ENCODE data around the gene THOC6. TPM values are rescaled to one million over a fixed set of nuclear protein-coding genes. Genes with fewer than 3 reads are reported as not detected.

THOC6 gene
- total RNA-seq, 1 donor, result 23.5 TPM

GRCh38 chr16:3000540-3000939 is 23.3 kb upstream of the THOC6 start:
- TF ChIP-seq, protein P1, sequence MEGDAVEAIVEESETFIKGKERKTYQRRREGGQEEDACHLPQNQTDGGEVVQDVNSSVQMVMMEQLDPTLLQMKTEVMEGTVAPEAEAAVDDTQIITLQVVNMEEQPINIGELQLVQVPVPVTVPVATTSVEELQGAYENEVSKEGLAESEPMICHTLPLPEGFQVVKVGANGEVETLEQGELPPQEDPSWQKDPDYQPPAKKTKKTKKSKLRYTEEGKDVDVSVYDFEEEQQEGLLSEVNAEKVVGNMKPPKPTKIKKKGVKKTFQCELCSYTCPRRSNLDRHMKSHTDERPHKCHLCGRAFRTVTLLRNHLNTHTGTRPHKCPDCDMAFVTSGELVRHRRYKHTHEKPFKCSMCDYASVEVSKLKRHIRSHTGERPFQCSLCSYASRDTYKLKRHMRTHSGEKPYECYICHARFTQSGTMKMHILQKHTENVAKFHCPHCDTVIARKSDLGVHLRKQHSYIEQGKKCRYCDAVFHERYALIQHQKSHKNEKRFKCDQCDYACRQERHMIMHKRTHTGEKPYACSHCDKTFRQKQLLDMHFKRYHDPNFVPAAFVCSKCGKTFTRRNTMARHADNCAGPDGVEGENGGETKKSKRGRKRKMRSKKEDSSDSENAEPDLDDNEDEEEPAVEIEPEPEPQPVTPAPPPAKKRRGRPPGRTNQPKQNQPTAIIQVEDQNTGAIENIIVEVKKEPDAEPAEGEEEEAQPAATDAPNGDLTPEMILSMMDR (IDR thresholded peaks at IDR 0.05; ENCODE audit: extremely low read depth, low read depth, low read length), result no peak
- Histone ChIP-seq H4K20me1 (ENCODE audit: insufficient read depth, low read length) (no peaks in the 10 kb centered on the region), H3K36me3 (ENCODE audit: insufficient read depth, low read length) (no peaks in the 10 kb centered on the region), H3K9me3 (ENCODE audit: low read depth, low read length) (no peaks in the 10 kb centered on the region), H3K79me2 (ENCODE audit: insufficient read depth, low read length) (no peaks in the 10 kb centered on the region), H3K27ac (ENCODE audit: low read depth, low read length) (no peak overlapping the region), H3K27me3 (ENCODE audit: insufficient read depth, low read length) (peaks cover 33% of the 10 kb centered on the region), H3K4me3 (ENCODE audit: insufficient read depth, low read length) (no peak overlapping the region), H3K4me2 (ENCODE audit: insufficient read depth, low read length) (no peak overlapping the region), H3K4me1 (ENCODE audit: insufficient read depth, low read length) (no peaks in the 10 kb centered on the region), H2AFZ (ENCODE audit: low read length) (no peak overlapping the region)
- DNase-seq (ENCODE audit: insufficient read length, low spot score, missing footprints), result no peak

DNA sequence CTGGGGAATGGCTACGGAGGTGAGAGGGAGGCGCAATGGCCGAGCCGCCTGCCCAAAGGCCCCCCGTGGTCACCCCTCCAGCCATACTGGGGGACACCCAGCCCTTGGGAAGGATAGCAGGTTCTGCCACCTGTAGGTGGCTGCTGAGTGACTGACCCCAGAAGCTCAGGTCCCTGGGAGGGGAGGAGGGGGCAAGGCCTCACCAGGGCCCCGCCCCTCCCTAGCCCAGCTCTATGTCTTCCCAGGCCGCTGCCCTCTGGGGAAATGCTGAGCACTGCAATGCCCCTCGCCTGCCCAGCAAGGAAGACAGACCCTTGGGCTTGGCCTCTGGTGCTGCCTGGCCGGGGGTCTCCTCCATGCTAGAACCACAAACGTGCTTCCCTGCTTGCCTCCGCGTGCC is 22.5 kb upstream of the THOC6 start:
- no peak overlapping the region for H3K27ac ChIP-seq (ENCODE audit: low read depth, low read length)
- H3K79me2 ChIP-seq (ENCODE audit: insufficient read depth, low read length), result no peaks in the 10 kb centered on the region
- DNase-seq (ENCODE audit: insufficient read length, low spot score, missing footprints), result no peak
- no peaks in the 10 kb centered on the region for H3K4me1 ChIP-seq (ENCODE audit: insufficient read depth, low read length)
- no peaks in the 10 kb centered on the region for H3K9me3 ChIP-seq (ENCODE audit: low read depth, low read length)
- H3K4me2 ChIP-seq (ENCODE audit: insufficient read depth, low read length), result no peak overlapping the region
- no peak overlapping the region for H2AFZ ChIP-seq (ENCODE audit: low read length)
- no peaks in the 10 kb centered on the region for H4K20me1 ChIP-seq (ENCODE audit: insufficient read depth, low read length)
- no peaks in the 10 kb centered on the region for H3K36me3 ChIP-seq (ENCODE audit: insufficient read depth, low read length)
- H3K27me3 ChIP-seq (ENCODE audit: insufficient read depth, low read length), result peaks cover 37% of the 10 kb centered on the region
- no peak overlapping the region for H3K4me3 ChIP-seq (ENCODE audit: insufficient read depth, low read length)
- TF ChIP-seq, protein P1 (IDR thresholded peaks at IDR 0.05; ENCODE audit: extremely low read depth, low read depth, low read length), result no peak

DNA sequence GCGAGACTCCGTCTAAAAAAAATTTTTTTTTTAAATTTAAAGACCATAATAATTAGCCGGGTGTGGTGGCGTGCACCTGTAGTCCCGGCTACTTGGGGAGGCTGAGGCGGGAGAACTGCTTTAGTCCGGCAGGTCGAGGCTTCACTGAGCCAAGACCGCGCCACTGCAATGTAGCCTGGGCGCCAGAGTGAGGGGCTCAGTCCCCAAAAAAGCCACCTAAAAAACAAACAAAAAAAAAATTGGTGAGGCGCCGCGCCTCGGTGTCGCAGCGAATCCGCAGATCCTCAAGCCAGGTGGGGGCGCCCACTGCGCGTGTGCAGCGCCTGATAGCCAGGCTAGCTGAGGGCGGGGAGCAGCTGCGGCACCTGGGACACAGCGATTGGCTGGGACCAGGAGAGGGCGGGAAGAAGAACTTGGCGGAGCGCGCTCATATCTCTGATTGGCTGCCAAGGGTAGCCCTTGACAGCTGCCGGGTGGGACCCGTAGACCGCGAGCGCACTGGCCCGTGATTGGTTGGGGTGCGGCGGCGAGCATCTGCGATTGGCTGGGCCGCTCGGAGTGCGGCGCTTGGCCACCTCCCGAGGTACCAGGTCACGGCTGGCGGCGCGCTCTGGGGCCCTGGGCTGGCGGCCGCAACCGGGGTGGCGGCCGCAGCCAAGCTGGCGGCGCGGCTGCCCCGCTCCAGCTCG is 20.1 kb upstream of the THOC6 start:
- peak; percentile 100 for DNase-seq (ENCODE audit: insufficient read length, low spot score, missing footprints)
- no peak overlapping the region for H2AFZ ChIP-seq (ENCODE audit: low read length)
- H3K4me1 ChIP-seq (ENCODE audit: insufficient read depth, low read length), result no peaks in the 10 kb centered on the region
- no peaks in the 10 kb centered on the region for H3K36me3 ChIP-seq (ENCODE audit: insufficient read depth, low read length)
- no peak overlapping the region for H3K27ac ChIP-seq (ENCODE audit: low read depth, low read length)
- H3K79me2 ChIP-seq (ENCODE audit: insufficient read depth, low read length), result no peaks in the 10 kb centered on the region
- H3K27me3 ChIP-seq (ENCODE audit: insufficient read depth, low read length), result peaks cover 46% of the 10 kb centered on the region
- no peak overlapping the region for H3K4me3 ChIP-seq (ENCODE audit: insufficient read depth, low read length)
- H3K9me3 ChIP-seq (ENCODE audit: low read depth, low read length), result no peaks in the 10 kb centered on the region
- H3K4me2 ChIP-seq (ENCODE audit: insufficient read depth, low read length), result no peak overlapping the region
- no peaks in the 10 kb centered on the region for H4K20me1 ChIP-seq (ENCODE audit: insufficient read depth, low read length)
- TF ChIP-seq, protein P1 (IDR thresholded peaks at IDR 0.05; ENCODE audit: extremely low read depth, low read depth, low read length), result no peak

DNA sequence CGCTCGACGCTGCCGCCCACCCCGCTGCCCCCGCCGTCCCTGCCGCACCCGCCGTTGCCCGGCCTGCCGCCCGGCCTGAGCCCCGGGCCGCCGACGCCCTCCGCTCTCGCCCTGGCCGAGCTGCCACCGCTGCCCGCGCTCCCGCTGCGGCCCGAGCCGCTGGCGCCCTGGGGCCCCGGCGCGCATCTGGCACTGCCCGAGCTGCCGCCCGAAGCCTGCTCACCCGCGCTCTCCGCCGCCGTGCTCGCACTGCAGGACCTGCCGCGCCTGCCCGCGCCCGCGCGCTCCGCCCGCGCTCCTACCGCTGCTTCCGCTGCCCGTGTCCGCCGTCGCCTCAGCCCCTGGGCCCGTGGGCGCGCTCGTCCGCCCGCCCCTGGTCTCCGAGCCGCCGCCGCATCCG is 19.5 kb upstream of the THOC6 start:
- H3K79me2 ChIP-seq (ENCODE audit: insufficient read depth, low read length), result no peaks in the 10 kb centered on the region
- H3K4me1 ChIP-seq (ENCODE audit: insufficient read depth, low read length), result no peaks in the 10 kb centered on the region
- H3K4me2 ChIP-seq (ENCODE audit: insufficient read depth, low read length), result no peak overlapping the region
- DNase-seq (ENCODE audit: insufficient read length, low spot score, missing footprints), result peak; percentile 94
- no peak overlapping the region for H2AFZ ChIP-seq (ENCODE audit: low read length)
- H3K27me3 ChIP-seq (ENCODE audit: insufficient read depth, low read length), result peaks cover 52% of the 10 kb centered on the region
- no peaks in the 10 kb centered on the region for H3K36me3 ChIP-seq (ENCODE audit: insufficient read depth, low read length)
- no peaks in the 10 kb centered on the region for H4K20me1 ChIP-seq (ENCODE audit: insufficient read depth, low read length)
- TF ChIP-seq, protein P1 (IDR thresholded peaks at IDR 0.05; ENCODE audit: extremely low read depth, low read depth, low read length), result no peak
- H3K4me3 ChIP-seq (ENCODE audit: insufficient read depth, low read length), result no peak overlapping the region
- H3K27ac ChIP-seq (ENCODE audit: low read depth, low read length), result no peak overlapping the region
- no peaks in the 10 kb centered on the region for H3K9me3 ChIP-seq (ENCODE audit: low read depth, low read length)
